HG03378 (cell line): ENCODE results near the gene ZNF423.

ENCODE experiments used
- ATAC-seq: cut with Tn5 transposase; IDR thresholded peaks from one replicate; pipeline ENCODE4 v1.9.1; 2021; ENCODE audit warnings: mild to moderate bottlenecking, moderate library complexity; ENCODE audit not compliant: unreplicated experiment

ZNF423 gene

GRCh38 chr16:49755716-49756505, 100.0 kb downstream of the ZNF423 start:
- no peak for ATAC-seq

GRCh38 chr16:49755313-49755620, 100.6 kb downstream of the ZNF423 start:
- no peak for ATAC-seq

- no peak for ATAC-seq
Measured at GRCh38 chr16:49754495-49755312, 101.2 kb downstream of the ZNF423 start.

- no peak for ATAC-seq
Measured at GRCh38 chr16:49750341-49751000, 105.4 kb downstream of the ZNF423 start.

GRCh38 chr16:49749816-49750215, 106.1 kb downstream of the ZNF423 start:
- no peak for ATAC-seq

GRCh38 chr16:49748322-49748721, 107.6 kb downstream of the ZNF423 start:
- ATAC-seq, result no peak

GRCh38 chr16:49747654-49748053, 108.3 kb downstream of the ZNF423 start:
- ATAC-seq, result no peak

GRCh38 chr16:49746545-49746944, 109.4 kb downstream of the ZNF423 start:
- no peak for ATAC-seq

GRCh38 chr16:49745311-49745747, 110.6 kb downstream of the ZNF423 start:
- no peak for ATAC-seq

GRCh38 chr16:49744244-49745220, 111.4 kb downstream of the ZNF423 start:
- ATAC-seq, result no peak

- ATAC-seq, result no peak
Measured at GRCh38 chr16:49743658-49744057, 112.3 kb downstream of the ZNF423 start.

GRCh38 chr16:49743203-49743464, 112.8 kb downstream of the ZNF423 start:
- no peak for ATAC-seq

GRCh38 chr16:49742428-49743202, 113.3 kb downstream of the ZNF423 start:
- ATAC-seq, result no peak

- ATAC-seq, result no peak
Measured at GRCh38 chr16:49740256-49740655, 115.7 kb downstream of the ZNF423 start.

- ATAC-seq, result no peak
Measured at GRCh38 chr16:49739381-49739780, 116.5 kb downstream of the ZNF423 start.

- no peak for ATAC-seq
Measured at GRCh38 chr16:49738832-49739231, 117.1 kb downstream of the ZNF423 start.

GRCh38 chr16:49738001-49738400, 117.9 kb downstream of the ZNF423 start:
- no peak for ATAC-seq

- no peak for ATAC-seq
Measured at GRCh38 chr16:49737541-49737940, 118.4 kb downstream of the ZNF423 start.

GRCh38 chr16:49734331-49734730, 121.6 kb downstream of the ZNF423 start:
- no peak for ATAC-seq
